ENCODE data around the gene ZMYND8.
"Not testable (repeated sequence)": the region's sequence is repeated elsewhere in the genome, so short reads cannot be mapped to it uniquely, and the experiment has no call there.

The ZMYND8 gene

DNA sequence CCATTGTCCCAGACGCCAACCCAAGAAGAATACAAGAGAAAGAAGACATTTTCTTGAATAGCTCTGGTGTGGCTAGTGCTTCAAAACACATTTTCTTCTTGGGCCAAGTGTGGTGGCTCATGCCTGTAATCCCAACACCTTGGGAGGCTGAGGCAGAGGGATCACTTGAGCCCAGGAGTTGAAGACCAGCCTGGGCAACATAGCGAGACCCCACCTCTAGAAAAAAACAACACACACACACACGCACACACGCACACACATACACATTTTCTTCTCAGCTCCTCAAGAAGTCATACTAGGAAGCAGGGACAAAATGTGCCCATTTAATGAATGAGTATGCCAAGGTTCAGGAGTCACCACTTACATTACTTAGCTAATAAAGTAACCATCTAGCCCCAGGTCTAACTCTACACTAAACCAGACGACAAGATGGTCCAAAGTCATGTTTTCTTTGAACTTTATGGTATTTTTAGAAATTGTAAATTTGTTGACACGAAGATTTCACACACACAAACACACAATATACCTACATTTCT is 68.8 kb downstream of the ZMYND8 start:
- Histone ChIP-seq H3K4me1 (ENCODE audit: control insufficient read depth in 1 of 2, insufficient read depth in 2 of 2, low read length in 2 of 2) (no peaks in the 10 kb centered on the region), H3K27me3 (ENCODE audit: control insufficient read depth in 1 of 2, insufficient read depth in 2 of 2, low read length in 2 of 2) (no peaks in the 10 kb centered on the region), H3K9ac (ENCODE audit: low read depth in 1 of 2, low read length in 2 of 2) (no peak overlapping the region), H3K9me3 (ENCODE audit: control insufficient read depth in 1 of 2, low read length in 2 of 2) (no peaks in the 10 kb centered on the region), H3K27ac (ENCODE audit: low read depth, low read length) (no peak overlapping the region), H3K4me3 (ENCODE audit: low read depth in 1 of 2, low read length in 2 of 2) (no peak overlapping the region), H3K36me3 (ENCODE audit: control insufficient read depth in 1 of 2, insufficient read depth in 2 of 2, low read length in 2 of 2) (peaks cover 34 to 72% of the 10 kb centered on the region in 2 donors)

DNA sequence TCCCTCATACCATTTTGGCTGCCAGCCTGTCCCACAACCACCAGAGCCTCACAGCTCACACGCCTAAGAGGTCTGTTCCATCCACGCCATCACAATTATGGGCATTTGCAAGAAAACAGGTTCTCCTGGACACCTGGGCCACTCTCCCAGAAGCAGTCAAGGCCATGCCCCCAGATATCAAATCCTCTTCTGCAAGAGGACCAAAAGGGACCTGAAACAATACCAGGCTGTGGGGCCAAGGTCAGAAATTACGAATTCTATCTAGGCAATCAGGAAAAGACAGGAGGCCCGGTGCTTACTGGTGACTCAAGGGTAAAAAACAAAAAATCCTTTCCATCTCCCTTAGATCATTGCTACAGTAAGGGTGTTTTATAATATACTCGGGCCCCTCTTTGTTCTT is 69.8 kb downstream of the ZMYND8 start:
- H3K27ac ChIP-seq (ENCODE audit: low read depth, low read length), result no peak overlapping the region
- H3K4me1 ChIP-seq (ENCODE audit: control insufficient read depth in 1 of 2, insufficient read depth in 2 of 2, low read length in 2 of 2), result no peaks in the 10 kb centered on the region
- H3K9ac ChIP-seq (ENCODE audit: low read depth in 1 of 2, low read length in 2 of 2), result no peak overlapping the region
- H3K36me3 ChIP-seq (ENCODE audit: control insufficient read depth in 1 of 2, insufficient read depth in 2 of 2, low read length in 2 of 2), result peaks cover 36 to 76% of the 10 kb centered on the region in 2 donors
- H3K9me3 ChIP-seq (ENCODE audit: control insufficient read depth in 1 of 2, low read length in 2 of 2), result no peaks in the 10 kb centered on the region
- no peaks in the 10 kb centered on the region for H3K27me3 ChIP-seq (ENCODE audit: control insufficient read depth in 1 of 2, insufficient read depth in 2 of 2, low read length in 2 of 2)
- H3K4me3 ChIP-seq (ENCODE audit: low read depth in 1 of 2, low read length in 2 of 2), result no peak overlapping the region

DNA sequence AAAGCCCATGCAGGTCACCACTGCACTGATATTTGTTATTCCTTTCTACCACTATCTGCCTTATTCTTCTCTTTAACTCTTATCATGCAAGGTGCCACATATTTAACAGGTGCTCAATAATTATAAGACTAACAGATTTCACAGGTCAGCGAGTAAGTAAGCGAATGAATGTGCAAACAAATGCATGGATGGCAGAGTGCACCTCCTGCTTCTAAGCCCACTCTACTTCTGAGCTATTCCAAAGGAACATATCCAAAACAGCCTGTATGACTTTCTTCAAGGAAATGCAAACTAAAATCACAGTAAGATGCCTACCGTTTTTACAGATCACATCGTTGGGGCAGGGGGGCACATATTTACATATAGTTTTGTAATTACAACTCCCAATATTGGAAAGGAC is 71.3 kb downstream of the ZMYND8 start:
- Histone ChIP-seq H3K4me3 (ENCODE audit: low read depth in 1 of 2, low read length in 2 of 2) (no peak overlapping the region), H3K9me3 (ENCODE audit: control insufficient read depth in 1 of 2, low read length in 2 of 2) (no peaks in the 10 kb centered on the region), H3K27ac (ENCODE audit: low read depth, low read length) (no peak overlapping the region), H3K4me1 (ENCODE audit: control insufficient read depth in 1 of 2, insufficient read depth in 2 of 2, low read length in 2 of 2) (no peaks in the 10 kb centered on the region), H3K36me3 (ENCODE audit: control insufficient read depth in 1 of 2, insufficient read depth in 2 of 2, low read length in 2 of 2) (peaks cover 30 to 79% of the 10 kb centered on the region in 2 donors), H3K27me3 (ENCODE audit: control insufficient read depth in 1 of 2, insufficient read depth in 2 of 2, low read length in 2 of 2) (no peaks in the 10 kb centered on the region), H3K9ac (ENCODE audit: low read depth in 1 of 2, low read length in 2 of 2) (no peak overlapping the region)

GRCh38 chr20:47284373-47284772 is 72.1 kb downstream of the ZMYND8 start:
- Histone ChIP-seq H3K9me3 (ENCODE audit: control insufficient read depth in 1 of 2, low read length in 2 of 2) (no peaks in the 10 kb centered on the region), H3K4me1 (ENCODE audit: control insufficient read depth in 1 of 2, insufficient read depth in 2 of 2, low read length in 2 of 2) (no peaks in the 10 kb centered on the region), H3K27ac (ENCODE audit: low read depth, low read length) (no peak overlapping the region), H3K9ac (ENCODE audit: low read depth in 1 of 2, low read length in 2 of 2) (no peak overlapping the region), H3K4me3 (ENCODE audit: low read depth in 1 of 2, low read length in 2 of 2) (no peak overlapping the region), H3K27me3 (ENCODE audit: control insufficient read depth in 1 of 2, insufficient read depth in 2 of 2, low read length in 2 of 2) (no peaks in the 10 kb centered on the region), H3K36me3 (ENCODE audit: control insufficient read depth in 1 of 2, insufficient read depth in 2 of 2, low read length in 2 of 2) (peaks cover 34 to 79% of the 10 kb centered on the region in 2 donors)

GRCh38 chr20:47283411-47283810 is 73.1 kb downstream of the ZMYND8 start:
- Histone ChIP-seq H3K27me3 (ENCODE audit: control insufficient read depth in 1 of 2, insufficient read depth in 2 of 2, low read length in 2 of 2) (no peaks in the 10 kb centered on the region), H3K36me3 (ENCODE audit: control insufficient read depth in 1 of 2, insufficient read depth in 2 of 2, low read length in 2 of 2) (peaks cover 30 to 81% of the 10 kb centered on the region in 2 donors), H3K9me3 (ENCODE audit: control insufficient read depth in 1 of 2, low read length in 2 of 2) (no peaks in the 10 kb centered on the region), H3K4me3 (ENCODE audit: low read depth in 1 of 2, low read length in 2 of 2) (no peak overlapping the region), H3K4me1 (ENCODE audit: control insufficient read depth in 1 of 2, insufficient read depth in 2 of 2, low read length in 2 of 2) (no peaks in the 10 kb centered on the region), H3K27ac (ENCODE audit: low read depth, low read length) (no peak overlapping the region), H3K9ac (ENCODE audit: low read depth in 1 of 2, low read length in 2 of 2) (no peak overlapping the region)

DNA sequence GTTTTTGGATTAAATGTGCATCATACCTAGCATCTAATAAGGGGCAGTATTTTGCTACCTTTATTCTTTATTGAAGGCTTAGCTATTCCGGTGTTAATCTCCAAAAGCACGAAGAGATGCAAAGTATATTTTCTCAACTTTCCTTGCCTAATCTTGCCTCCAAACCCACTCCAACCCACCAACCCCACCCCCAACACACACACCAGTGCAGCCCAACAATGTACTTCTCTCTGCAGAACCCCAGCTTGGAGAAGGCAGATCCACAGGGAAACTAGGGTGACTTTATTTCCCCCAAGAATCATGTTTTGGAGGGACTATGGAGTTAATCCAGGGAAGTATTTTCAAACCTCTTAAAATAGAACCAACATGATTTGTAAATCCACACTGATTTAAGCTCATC is 73.6 kb downstream of the ZMYND8 start:
- Histone ChIP-seq H3K27me3 (ENCODE audit: control insufficient read depth in 1 of 2, insufficient read depth in 2 of 2, low read length in 2 of 2) (no peaks in the 10 kb centered on the region), H3K4me3 (ENCODE audit: low read depth in 1 of 2, low read length in 2 of 2) (no peak overlapping the region), H3K4me1 (ENCODE audit: control insufficient read depth in 1 of 2, insufficient read depth in 2 of 2, low read length in 2 of 2) (no peaks in the 10 kb centered on the region), H3K9me3 (ENCODE audit: control insufficient read depth in 1 of 2, low read length in 2 of 2) (no peaks in the 10 kb centered on the region), H3K9ac (ENCODE audit: low read depth in 1 of 2, low read length in 2 of 2) (no peak overlapping the region), H3K36me3 (ENCODE audit: control insufficient read depth in 1 of 2, insufficient read depth in 2 of 2, low read length in 2 of 2) (peaks cover 34 to 79% of the 10 kb centered on the region in 2 donors), H3K27ac (ENCODE audit: low read depth, low read length) (no peak overlapping the region)

- Histone ChIP-seq H3K4me1 (ENCODE audit: control insufficient read depth in 1 of 2, insufficient read depth in 2 of 2, low read length in 2 of 2) (peaks cover 0 to 4% of the 10 kb centered on the region in 2 donors), H3K4me3 (ENCODE audit: low read depth in 1 of 2, low read length in 2 of 2) (no peak overlapping the region), H3K36me3 (ENCODE audit: control insufficient read depth in 1 of 2, insufficient read depth in 2 of 2, low read length in 2 of 2) (peaks cover 31 to 73% of the 10 kb centered on the region in 2 donors), H3K27me3 (ENCODE audit: control insufficient read depth in 1 of 2, insufficient read depth in 2 of 2, low read length in 2 of 2) (no peaks in the 10 kb centered on the region), H3K9ac (ENCODE audit: low read depth in 1 of 2, low read length in 2 of 2) (no peak overlapping the region), H3K27ac (ENCODE audit: low read depth, low read length) (no peak overlapping the region), H3K9me3 (ENCODE audit: control insufficient read depth in 1 of 2, low read length in 2 of 2) (no peaks in the 10 kb centered on the region)
Measured at GRCh38 chr20:47281376-47281775, 75.1 kb downstream of the ZMYND8 start.

DNA sequence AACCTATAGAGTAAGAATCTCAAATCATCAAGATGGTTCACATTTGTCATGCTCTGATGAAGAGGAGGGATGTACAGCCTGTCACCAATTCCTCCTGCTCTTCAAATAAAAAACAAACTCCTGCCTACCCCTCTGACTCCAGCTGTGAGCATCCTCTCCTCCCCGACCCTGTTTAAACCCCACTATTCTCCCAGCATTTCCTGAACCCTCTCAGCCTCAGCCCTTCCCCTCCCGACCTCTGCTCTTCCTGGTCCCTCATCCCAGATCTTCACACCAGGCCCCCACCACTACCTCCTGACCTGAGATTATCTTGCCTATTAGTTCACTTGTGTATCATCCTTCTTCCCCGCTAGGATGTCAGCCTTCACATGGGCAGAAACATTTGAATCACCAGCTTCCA is 75.8 kb downstream of the ZMYND8 start:
- peaks cover 34 to 80% of the 10 kb centered on the region in 2 donors for H3K36me3 ChIP-seq (ENCODE audit: control insufficient read depth in 1 of 2, insufficient read depth in 2 of 2, low read length in 2 of 2)

GRCh38 chr20:47280228-47280627 is 76.3 kb downstream of the ZMYND8 start:
- Histone ChIP-seq H3K36me3 (ENCODE audit: control insufficient read depth in 1 of 2, insufficient read depth in 2 of 2, low read length in 2 of 2) (peaks cover 29 to 83% of the 10 kb centered on the region in 2 donors), H3K27ac (ENCODE audit: low read depth, low read length) (no peak overlapping the region), H3K9me3 (ENCODE audit: control insufficient read depth in 1 of 2, low read length in 2 of 2) (no peaks in the 10 kb centered on the region), H3K4me3 (ENCODE audit: low read depth in 1 of 2, low read length in 2 of 2) (no peak overlapping the region), H3K9ac (ENCODE audit: low read depth in 1 of 2, low read length in 2 of 2) (no peak overlapping the region), H3K4me1 (ENCODE audit: control insufficient read depth in 1 of 2, insufficient read depth in 2 of 2, low read length in 2 of 2) (peaks cover 0 to 4% of the 10 kb centered on the region in 2 donors), H3K27me3 (ENCODE audit: control insufficient read depth in 1 of 2, insufficient read depth in 2 of 2, low read length in 2 of 2) (no peaks in the 10 kb centered on the region)

More for the DNA sequence above, 75.8 kb downstream of the ZMYND8 start:
- Histone ChIP-seq H3K4me3 (ENCODE audit: low read depth in 1 of 2, low read length in 2 of 2) (no peak overlapping the region), H3K9me3 (ENCODE audit: control insufficient read depth in 1 of 2, low read length in 2 of 2) (no peaks in the 10 kb centered on the region), H3K9ac (ENCODE audit: low read depth in 1 of 2, low read length in 2 of 2) (no peak overlapping the region), H3K4me1 (ENCODE audit: control insufficient read depth in 1 of 2, insufficient read depth in 2 of 2, low read length in 2 of 2) (peaks cover 0 to 4% of the 10 kb centered on the region in 2 donors), H3K27ac (ENCODE audit: low read depth, low read length) (no peak overlapping the region), H3K27me3 (ENCODE audit: control insufficient read depth in 1 of 2, insufficient read depth in 2 of 2, low read length in 2 of 2) (no peaks in the 10 kb centered on the region)

- no peak overlapping the region for H3K27ac ChIP-seq (ENCODE audit: low read depth, low read length)
- peaks cover 0 to 4% of the 10 kb centered on the region in 2 donors for H3K4me1 ChIP-seq (ENCODE audit: control insufficient read depth in 1 of 2, insufficient read depth in 2 of 2, low read length in 2 of 2)
- no peaks in the 10 kb centered on the region for H3K9me3 ChIP-seq (ENCODE audit: control insufficient read depth in 1 of 2, low read length in 2 of 2)
- no peak overlapping the region for H3K4me3 ChIP-seq (ENCODE audit: low read depth in 1 of 2, low read length in 2 of 2)
- no peak overlapping the region for H3K9ac ChIP-seq (ENCODE audit: low read depth in 1 of 2, low read length in 2 of 2)
- peaks cover 23 to 74% of the 10 kb centered on the region in 2 donors for H3K36me3 ChIP-seq (ENCODE audit: control insufficient read depth in 1 of 2, insufficient read depth in 2 of 2, low read length in 2 of 2)
- H3K27me3 ChIP-seq (ENCODE audit: control insufficient read depth in 1 of 2, insufficient read depth in 2 of 2, low read length in 2 of 2), result no peaks in the 10 kb centered on the region
Measured at GRCh38 chr20:47278907-47279348, 77.6 kb downstream of the ZMYND8 start.

DNA sequence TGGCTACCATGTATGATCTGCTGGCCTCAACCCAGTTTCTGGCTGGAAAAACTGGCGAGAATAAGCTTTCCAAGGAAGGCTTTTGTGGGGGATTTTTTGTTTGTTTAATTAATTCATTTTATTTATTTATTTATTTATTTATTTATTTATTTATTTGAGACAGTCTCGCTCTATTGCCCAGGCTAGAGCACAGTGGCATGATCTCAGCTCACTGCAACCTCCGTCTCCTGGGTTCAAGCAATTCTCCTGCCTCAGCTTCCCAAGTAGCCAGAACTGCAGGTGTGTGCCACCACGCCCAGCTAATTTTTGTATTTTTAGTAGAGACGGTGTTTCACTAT is 79.0 kb downstream of the ZMYND8 start:
- not testable (repeated sequence) for H3K9ac ChIP-seq (ENCODE audit: low read depth in 1 of 2, low read length in 2 of 2); H3K27ac ChIP-seq (ENCODE audit: low read depth, low read length); H3K27me3 ChIP-seq (ENCODE audit: control insufficient read depth in 1 of 2, insufficient read depth in 2 of 2, low read length in 2 of 2); H3K4me3 ChIP-seq (ENCODE audit: low read depth in 1 of 2, low read length in 2 of 2); H3K9me3 ChIP-seq (ENCODE audit: control insufficient read depth in 1 of 2, low read length in 2 of 2); H3K4me1 ChIP-seq (ENCODE audit: control insufficient read depth in 1 of 2, insufficient read depth in 2 of 2, low read length in 2 of 2)
- H3K36me3 ChIP-seq (ENCODE audit: control insufficient read depth in 1 of 2, insufficient read depth in 2 of 2, low read length in 2 of 2), result peaks cover 22 to 60% of the 10 kb centered on the region in 2 donors
